ENCODE results near the gene RERE. TPM values are rescaled to one million over a fixed set of nuclear protein-coding genes. Genes with fewer than 3 reads are reported as not detected.
A peak's percentile ranks its signal among the peaks of the same experiment; 100 is the strongest.

RERE gene
- total RNA-seq, 1 experiment from 2014 or later, result 55.2 TPM

DNA sequence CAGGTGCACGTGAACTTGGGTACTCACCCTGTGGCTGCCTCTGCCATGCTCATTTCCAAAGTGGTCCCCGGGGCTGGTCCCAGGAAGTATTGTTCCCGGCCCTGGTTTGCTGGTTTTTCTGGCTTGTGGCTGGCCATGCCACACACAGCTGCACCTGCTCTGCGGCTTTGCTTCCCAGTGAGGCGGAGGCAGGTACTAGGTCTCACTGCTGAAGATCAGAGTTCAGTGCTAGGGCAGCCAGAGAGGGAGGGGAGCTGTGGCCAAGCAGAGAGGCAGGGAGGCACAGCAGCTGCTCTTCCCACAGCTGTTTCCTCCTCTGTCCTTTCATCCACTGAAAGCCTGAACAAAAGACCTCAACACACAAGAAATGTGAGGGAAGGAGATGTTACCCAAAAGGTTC lies 30.6 kb upstream of the RERE start:
- peaks cover 6% of the 10 kb centered on the region; the same call in 1 of the 2 replicates for H4K20me1 ChIP-seq (ENCODE audit: insufficient read depth, low read depth, low read length)
- H3K27me3 ChIP-seq (ENCODE audit: low read length), result no peaks in the 10 kb centered on the region
- H3K4me3 ChIP-seq (ENCODE audit: low read length), result no peak overlapping the region
- no peak overlapping the region for H3K9ac ChIP-seq (ENCODE audit: low read length)
- H3K9me2 ChIP-seq (replicated peaks; ENCODE audit: insufficient read depth, low read length), result no peaks in the 10 kb centered on the region
- H3K4me1 ChIP-seq (ENCODE audit: low read length), result no peaks in the 10 kb centered on the region
- DNase-seq, result no peak
- no peak overlapping the region for H3K4me2 ChIP-seq (ENCODE audit: low read depth, low read length, poor library complexity, severe bottlenecking)
- no peaks in the 10 kb centered on the region for H3K79me2 ChIP-seq (ENCODE audit: low read length)
- H3K36me3 ChIP-seq (ENCODE audit: insufficient read depth, low read length), result no peaks in the 10 kb centered on the region
- no peaks in the 10 kb centered on the region for H3K9me3 ChIP-seq (ENCODE audit: low read length)
- H3K27ac ChIP-seq (ENCODE audit: low read length), result no peak overlapping the region
- no peak overlapping the region for H2AFZ ChIP-seq (ENCODE audit: low read length)

DNA sequence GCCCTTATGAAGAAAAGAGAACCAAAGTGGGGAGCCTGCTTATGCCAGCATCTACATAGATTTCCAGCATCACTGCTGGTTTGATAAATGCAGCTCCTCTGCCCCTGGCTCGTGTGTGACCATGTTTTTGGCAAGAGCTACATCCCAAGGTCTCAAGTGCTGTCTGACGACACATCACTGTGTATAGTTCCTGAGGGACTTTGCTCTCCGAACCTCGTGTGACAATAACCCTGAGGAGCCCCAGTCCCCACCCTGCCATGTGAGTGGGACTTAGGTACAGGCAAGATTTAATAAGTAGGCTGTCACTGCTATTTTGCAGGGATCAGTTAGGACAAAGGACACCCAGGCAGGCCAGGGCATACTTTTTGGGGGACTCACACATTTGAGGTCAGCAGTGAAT lies 28.8 kb upstream of the RERE start:
- Histone ChIP-seq H3K4me2 (ENCODE audit: low read depth, low read length, poor library complexity, severe bottlenecking) (no peak overlapping the region), H3K36me3 (ENCODE audit: insufficient read depth, low read length) (no peaks in the 10 kb centered on the region), H3K79me2 (ENCODE audit: low read length) (no peaks in the 10 kb centered on the region)

DNA sequence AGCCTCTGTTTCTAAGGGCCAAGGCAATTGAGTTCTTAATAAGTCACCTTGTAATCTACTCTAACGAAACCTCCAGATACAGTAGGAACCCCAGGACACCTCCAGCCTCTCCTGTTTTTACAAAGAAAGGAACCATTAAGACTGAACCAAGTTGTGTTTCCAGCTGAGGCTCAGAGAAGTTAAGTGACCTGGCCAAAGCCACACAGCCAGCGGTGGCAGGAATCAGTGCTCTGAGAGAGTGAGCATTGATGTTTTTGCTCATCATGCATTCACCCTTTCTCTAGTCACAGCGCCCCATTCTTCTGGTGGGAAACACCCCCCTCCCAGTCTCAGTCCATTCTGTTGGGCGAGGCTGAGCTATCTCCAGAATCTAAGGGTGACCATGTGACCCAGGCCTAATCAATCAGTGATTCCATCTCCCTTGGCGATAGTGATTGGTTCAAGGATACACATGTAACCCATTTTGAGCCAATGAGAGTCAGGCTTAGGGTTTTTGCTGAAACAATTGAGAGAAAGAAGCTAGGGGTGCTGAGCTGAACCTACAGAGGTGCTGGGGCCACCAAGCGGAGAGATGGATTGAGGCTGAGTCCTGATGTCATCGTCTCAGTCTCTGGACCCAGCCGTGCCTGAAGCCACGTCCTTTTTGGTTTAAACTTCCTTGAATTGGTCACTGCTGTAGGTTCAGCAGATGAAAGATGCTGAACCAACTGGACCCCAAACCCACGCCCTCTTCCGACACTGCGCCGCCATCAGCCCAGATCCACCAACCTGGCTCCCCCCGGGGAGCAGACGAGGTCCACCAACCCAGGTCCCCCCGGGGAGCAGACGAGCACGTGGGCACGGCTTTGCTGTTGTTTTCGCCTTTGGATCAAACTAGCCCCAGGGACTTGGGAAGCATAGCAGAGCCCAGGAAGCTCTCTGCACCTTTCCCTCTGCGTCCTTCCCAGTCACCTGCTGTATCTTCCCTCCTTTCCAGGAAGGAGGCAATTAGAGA lies 28.0 kb upstream of the RERE start:
- H4K20me1 ChIP-seq (ENCODE audit: insufficient read depth, low read depth, low read length), result peaks cover 6% of the 10 kb centered on the region; the same call in 1 of the 2 replicates
- no peaks in the 10 kb centered on the region for H3K9me2 ChIP-seq (replicated peaks; ENCODE audit: insufficient read depth, low read length)
- no peaks in the 10 kb centered on the region for H3K36me3 ChIP-seq (ENCODE audit: insufficient read depth, low read length)
- no peak overlapping the region for H2AFZ ChIP-seq (ENCODE audit: low read length)
- H3K4me3 ChIP-seq (ENCODE audit: low read length), result no peak overlapping the region
- H3K4me2 ChIP-seq (ENCODE audit: low read depth, low read length, poor library complexity, severe bottlenecking), result no peak overlapping the region
- H3K27me3 ChIP-seq (ENCODE audit: low read length), result no peaks in the 10 kb centered on the region
- H3K9me3 ChIP-seq (ENCODE audit: low read length), result no peaks in the 10 kb centered on the region
- H3K79me2 ChIP-seq (ENCODE audit: low read length), result no peaks in the 10 kb centered on the region
- no peak overlapping the region for H3K9ac ChIP-seq (ENCODE audit: low read length)
- no peak overlapping the region for H3K27ac ChIP-seq (ENCODE audit: low read length)
- no peaks in the 10 kb centered on the region for H3K4me1 ChIP-seq (ENCODE audit: low read length)
- peak; percentile 48 for DNase-seq

More for the DNA sequence above, 28.8 kb upstream of the RERE start:
- no peak overlapping the region for H3K4me3 ChIP-seq (ENCODE audit: low read length)
- DNase-seq, result no peak
- no peaks in the 10 kb centered on the region for H3K9me2 ChIP-seq (replicated peaks; ENCODE audit: insufficient read depth, low read length)
- no peaks in the 10 kb centered on the region for H3K27me3 ChIP-seq (ENCODE audit: low read length)
- H3K27ac ChIP-seq (ENCODE audit: low read length), result no peak overlapping the region
- H3K4me1 ChIP-seq (ENCODE audit: low read length), result no peaks in the 10 kb centered on the region
- H2AFZ ChIP-seq (ENCODE audit: low read length), result no peak overlapping the region
- H4K20me1 ChIP-seq (ENCODE audit: insufficient read depth, low read depth, low read length), result peaks cover 6% of the 10 kb centered on the region; the same call in 1 of the 2 replicates
- H3K9ac ChIP-seq (ENCODE audit: low read length), result no peak overlapping the region
- no peaks in the 10 kb centered on the region for H3K9me3 ChIP-seq (ENCODE audit: low read length)

DNA sequence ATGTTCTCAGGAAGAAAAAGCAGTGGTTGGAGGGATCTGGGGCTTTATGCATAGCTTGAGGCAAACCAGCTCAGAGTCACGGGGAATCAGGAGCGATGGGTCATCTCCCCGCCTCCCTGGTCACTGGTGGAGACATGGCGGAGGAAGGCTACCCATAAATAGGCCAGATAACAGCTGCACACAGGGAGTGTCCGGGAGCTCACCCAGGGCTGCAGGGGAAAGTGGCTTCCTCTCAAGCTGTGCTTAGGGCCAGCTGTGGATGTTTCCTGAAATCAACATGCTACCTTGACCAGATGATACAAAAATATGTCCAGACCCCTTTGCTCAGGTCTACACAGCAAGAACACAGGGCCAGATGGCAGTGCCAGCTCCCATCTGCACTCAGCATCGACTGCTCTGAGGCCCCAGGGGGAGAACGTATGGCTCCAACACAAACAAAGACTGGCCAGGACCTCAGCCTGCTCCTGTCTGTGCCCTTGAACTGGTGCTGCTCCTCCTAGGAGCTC lies 27.1 kb upstream of the RERE start:
- H3K27me3 ChIP-seq (ENCODE audit: low read length), result no peaks in the 10 kb centered on the region
- H3K9me3 ChIP-seq (ENCODE audit: low read length), result no peaks in the 10 kb centered on the region
- H3K4me1 ChIP-seq (ENCODE audit: low read length), result no peaks in the 10 kb centered on the region
- no peak overlapping the region for H3K4me2 ChIP-seq (ENCODE audit: low read depth, low read length, poor library complexity, severe bottlenecking)
- H3K79me2 ChIP-seq (ENCODE audit: low read length), result no peaks in the 10 kb centered on the region
- no peak overlapping the region for H3K27ac ChIP-seq (ENCODE audit: low read length)
- H3K36me3 ChIP-seq (ENCODE audit: insufficient read depth, low read length), result no peaks in the 10 kb centered on the region
- H4K20me1 ChIP-seq (ENCODE audit: insufficient read depth, low read depth, low read length), result peaks cover 6% of the 10 kb centered on the region; the same call in 1 of the 2 replicates
- no peak for DNase-seq
- no peak overlapping the region for H3K9ac ChIP-seq (ENCODE audit: low read length)
- no peaks in the 10 kb centered on the region for H3K9me2 ChIP-seq (replicated peaks; ENCODE audit: insufficient read depth, low read length)
- no peak overlapping the region for H3K4me3 ChIP-seq (ENCODE audit: low read length)
- H2AFZ ChIP-seq (ENCODE audit: low read length), result no peak overlapping the region

DNA sequence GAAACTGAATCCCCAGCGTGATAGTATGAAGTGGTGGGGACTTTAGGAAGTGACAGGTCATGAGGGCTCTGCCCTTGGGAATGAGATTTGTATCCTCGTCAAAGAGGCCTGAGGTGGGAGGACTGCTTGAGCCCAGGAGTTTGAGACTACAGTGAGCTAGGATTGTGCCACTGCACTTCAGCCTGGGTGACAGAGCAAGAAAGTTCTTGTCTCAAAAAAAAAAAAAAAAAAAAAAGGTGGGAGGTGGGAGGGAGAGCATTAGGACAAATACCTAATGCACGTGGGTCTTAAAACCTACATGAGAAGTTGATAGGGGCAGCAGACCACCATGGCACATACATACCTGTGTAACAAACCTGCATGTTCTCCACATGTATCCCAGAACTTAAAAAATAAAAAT lies 24.0 kb upstream of the RERE start:
- H3K4me1 ChIP-seq (ENCODE audit: low read length), result no peaks in the 10 kb centered on the region
- H3K9me2 ChIP-seq (replicated peaks; ENCODE audit: insufficient read depth, low read length), result no peaks in the 10 kb centered on the region
- no peak overlapping the region for H3K27ac ChIP-seq (ENCODE audit: low read length)
- H4K20me1 ChIP-seq (ENCODE audit: insufficient read depth, low read depth, low read length), result no peaks in the 10 kb centered on the region
- no peaks in the 10 kb centered on the region for H3K27me3 ChIP-seq (ENCODE audit: low read length)
- H3K4me2 ChIP-seq (ENCODE audit: low read depth, low read length, poor library complexity, severe bottlenecking), result no peak overlapping the region
- no peak for DNase-seq
- no peak overlapping the region for H3K4me3 ChIP-seq (ENCODE audit: low read length)
- H3K36me3 ChIP-seq (ENCODE audit: insufficient read depth, low read length), result no peaks in the 10 kb centered on the region
- no peak overlapping the region for H3K9ac ChIP-seq (ENCODE audit: low read length)
- no peaks in the 10 kb centered on the region for H3K9me3 ChIP-seq (ENCODE audit: low read length)
- H3K79me2 ChIP-seq (ENCODE audit: low read length), result no peaks in the 10 kb centered on the region
- no peak overlapping the region for H2AFZ ChIP-seq (ENCODE audit: low read length)

DNA sequence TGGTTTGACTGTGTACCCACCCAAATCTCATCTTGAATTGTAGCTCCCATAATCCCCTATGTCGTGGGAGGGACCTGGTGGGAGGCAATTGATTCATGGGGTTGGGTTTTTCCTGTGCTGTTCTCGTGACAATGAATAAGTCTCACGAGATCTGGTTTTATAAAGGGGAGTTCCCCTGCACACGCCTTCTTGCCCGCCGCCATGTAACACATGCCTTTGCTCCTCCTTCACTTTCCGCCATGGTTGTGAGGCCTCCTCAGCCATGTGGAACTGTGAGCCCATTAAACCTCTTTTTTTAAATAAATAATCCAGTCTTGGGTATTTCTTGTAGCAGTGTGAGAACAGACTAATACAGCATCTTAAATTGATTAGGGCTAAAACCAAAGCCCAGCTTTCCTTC lies 22.6 kb upstream of the RERE start:
- no peak overlapping the region for H2AFZ ChIP-seq (ENCODE audit: low read length)
- H3K9ac ChIP-seq (ENCODE audit: low read length), result no peak overlapping the region
- H3K79me2 ChIP-seq (ENCODE audit: low read length), result no peaks in the 10 kb centered on the region
- no peaks in the 10 kb centered on the region for H3K27me3 ChIP-seq (ENCODE audit: low read length)
- H3K4me3 ChIP-seq (ENCODE audit: low read length), result no peak overlapping the region
- no peaks in the 10 kb centered on the region for H3K36me3 ChIP-seq (ENCODE audit: insufficient read depth, low read length)
- H3K9me2 ChIP-seq (replicated peaks; ENCODE audit: insufficient read depth, low read length), result no peaks in the 10 kb centered on the region
- H3K4me1 ChIP-seq (ENCODE audit: low read length), result no peaks in the 10 kb centered on the region
- no peak overlapping the region for H3K4me2 ChIP-seq (ENCODE audit: low read depth, low read length, poor library complexity, severe bottlenecking)
- H3K27ac ChIP-seq (ENCODE audit: low read length), result no peak overlapping the region
- no peaks in the 10 kb centered on the region for H4K20me1 ChIP-seq (ENCODE audit: insufficient read depth, low read depth, low read length)
- DNase-seq, result no peak
- no peaks in the 10 kb centered on the region for H3K9me3 ChIP-seq (ENCODE audit: low read length)

DNA sequence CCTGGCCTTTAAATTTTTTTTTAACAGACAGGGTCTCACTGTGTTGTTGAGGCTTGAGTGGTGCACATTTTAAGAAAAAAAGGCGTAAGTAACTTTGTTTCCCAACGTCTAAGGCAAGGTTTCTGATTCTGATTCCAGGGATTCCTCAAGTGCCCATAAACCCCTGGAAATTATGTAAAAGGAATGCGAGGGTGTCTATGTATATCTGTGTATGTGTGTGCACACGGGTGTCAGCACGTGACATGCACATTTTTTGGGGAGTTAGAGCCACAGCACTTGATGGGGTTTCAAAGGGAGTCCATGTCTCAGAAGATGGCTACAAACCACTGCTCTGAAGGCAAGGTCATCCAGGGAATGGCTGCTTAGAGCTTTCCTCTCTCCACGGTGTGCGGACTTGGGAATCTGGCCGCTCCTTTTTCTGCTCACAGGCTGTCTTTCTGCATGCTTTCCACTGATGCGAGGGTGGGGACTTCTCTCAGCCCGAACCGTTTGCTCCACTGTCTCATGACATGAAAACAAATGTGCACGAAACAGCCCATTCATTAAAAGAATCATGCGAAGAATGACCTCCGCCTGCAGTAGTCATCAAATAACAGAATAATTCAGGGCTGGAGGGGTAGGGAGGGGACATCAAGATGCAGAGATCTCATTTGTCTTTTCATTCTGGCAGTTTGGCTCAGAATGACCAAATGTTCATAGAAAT lies 18.7 kb upstream of the RERE start:
- no peaks in the 10 kb centered on the region for H4K20me1 ChIP-seq (ENCODE audit: insufficient read depth, low read depth, low read length)
- H3K27me3 ChIP-seq (ENCODE audit: low read length), result no peaks in the 10 kb centered on the region
- no peak overlapping the region for H3K27ac ChIP-seq (ENCODE audit: low read length)
- no peaks in the 10 kb centered on the region for H3K36me3 ChIP-seq (ENCODE audit: insufficient read depth, low read length)
- no peaks in the 10 kb centered on the region for H3K4me1 ChIP-seq (ENCODE audit: low read length)
- no peak overlapping the region for H3K4me2 ChIP-seq (ENCODE audit: low read depth, low read length, poor library complexity, severe bottlenecking)
- H3K9me2 ChIP-seq (replicated peaks; ENCODE audit: insufficient read depth, low read length), result no peaks in the 10 kb centered on the region
- H3K4me3 ChIP-seq (ENCODE audit: low read length), result no peak overlapping the region
- no peak for DNase-seq
- H2AFZ ChIP-seq (ENCODE audit: low read length), result no peak overlapping the region
- H3K9me3 ChIP-seq (ENCODE audit: low read length), result no peaks in the 10 kb centered on the region
- no peak overlapping the region for H3K9ac ChIP-seq (ENCODE audit: low read length)
- no peaks in the 10 kb centered on the region for H3K79me2 ChIP-seq (ENCODE audit: low read length)

DNA sequence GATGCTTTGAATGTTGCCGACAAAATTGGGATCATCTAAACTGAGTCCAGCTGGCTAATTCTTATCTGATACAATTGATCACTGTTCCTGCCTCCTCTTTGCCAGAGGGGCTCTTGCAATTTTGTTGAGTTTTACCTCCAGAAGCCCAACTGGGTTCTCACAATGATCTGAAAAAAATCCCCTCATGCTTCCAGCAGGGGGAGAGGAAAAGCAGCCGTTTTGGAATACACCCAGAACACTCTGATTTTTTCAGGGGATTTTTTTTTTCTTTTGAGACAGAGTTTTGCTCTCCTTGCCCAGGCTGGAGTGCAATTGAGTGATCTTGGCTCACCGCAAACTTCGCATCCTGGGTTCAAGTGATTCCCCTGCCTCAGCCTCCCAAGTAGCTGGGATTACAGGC lies 13.9 kb upstream of the RERE start:
- H3K4me1 ChIP-seq (ENCODE audit: low read length), result peaks cover 3% of the 10 kb centered on the region; the same call in 1 of the 2 replicates
- no peak overlapping the region for H2AFZ ChIP-seq (ENCODE audit: low read length)
- no peak overlapping the region for H3K9ac ChIP-seq (ENCODE audit: low read length)
- H4K20me1 ChIP-seq (ENCODE audit: insufficient read depth, low read depth, low read length), result no peaks in the 10 kb centered on the region
- H3K79me2 ChIP-seq (ENCODE audit: low read length), result no peaks in the 10 kb centered on the region
- no peaks in the 10 kb centered on the region for H3K27me3 ChIP-seq (ENCODE audit: low read length)
- DNase-seq, result no peak
- no peak overlapping the region for H3K4me3 ChIP-seq (ENCODE audit: low read length)
- no peaks in the 10 kb centered on the region for H3K36me3 ChIP-seq (ENCODE audit: insufficient read depth, low read length)
- no peak overlapping the region for H3K27ac ChIP-seq (ENCODE audit: low read length)
- H3K4me2 ChIP-seq (ENCODE audit: low read depth, low read length, poor library complexity, severe bottlenecking), result no peak overlapping the region
- H3K9me2 ChIP-seq (replicated peaks; ENCODE audit: insufficient read depth, low read length), result no peaks in the 10 kb centered on the region
- no peaks in the 10 kb centered on the region for H3K9me3 ChIP-seq (ENCODE audit: low read length)

Data from Karpas-422 (cell line).